HCT116 (cell line): ENCODE data around the gene TMEM129. TPM values are rescaled to one million over a fixed set of nuclear protein-coding genes. Genes with fewer than 3 reads are reported as not detected.

ENCODE experiments used
- total RNA-seq: library from RNA; stranded (reverse); gene quantifications from one replicate; pipeline ENCODE4 v1.2.1, GENCODE V29; 2021; ENCODE audit not compliant: unreplicated experiment

Gene TMEM129
- total RNA-seq, 1 experiment from 2014 or later: 29.4 TPM

Other genes starting within 250 kb of the TMEM129 start
- gene FAM53A, start 37.0 kb downstream of the TMEM129 start, total RNA-seq: 1.1 TPM
- gene SLBP, start 9.0 kb downstream of the TMEM129 start, total RNA-seq: 101 TPM
- 106 TPM for gene TACC3, start 198 bp upstream of the TMEM129 start, total RNA-seq
- 31.7 TPM for gene FGFR3, start 72.0 kb upstream of the TMEM129 start, total RNA-seq
- gene LETM1, start 134.8 kb upstream of the TMEM129 start, total RNA-seq: 67.3 TPM
- 145 TPM for gene NSD2, start 150.1 kb upstream of the TMEM129 start, total RNA-seq